Embryonic facial prominence (tissue), 1 donor: ENCODE data around the gene SLC4A1.

ENCODE experiments used
- DNase-seq: peaks from one replicate; pipeline ENCODE4 v3.0.0-alpha.2; 2016; ENCODE audit errors: extremely low spot score

The SLC4A1 gene

DNA sequence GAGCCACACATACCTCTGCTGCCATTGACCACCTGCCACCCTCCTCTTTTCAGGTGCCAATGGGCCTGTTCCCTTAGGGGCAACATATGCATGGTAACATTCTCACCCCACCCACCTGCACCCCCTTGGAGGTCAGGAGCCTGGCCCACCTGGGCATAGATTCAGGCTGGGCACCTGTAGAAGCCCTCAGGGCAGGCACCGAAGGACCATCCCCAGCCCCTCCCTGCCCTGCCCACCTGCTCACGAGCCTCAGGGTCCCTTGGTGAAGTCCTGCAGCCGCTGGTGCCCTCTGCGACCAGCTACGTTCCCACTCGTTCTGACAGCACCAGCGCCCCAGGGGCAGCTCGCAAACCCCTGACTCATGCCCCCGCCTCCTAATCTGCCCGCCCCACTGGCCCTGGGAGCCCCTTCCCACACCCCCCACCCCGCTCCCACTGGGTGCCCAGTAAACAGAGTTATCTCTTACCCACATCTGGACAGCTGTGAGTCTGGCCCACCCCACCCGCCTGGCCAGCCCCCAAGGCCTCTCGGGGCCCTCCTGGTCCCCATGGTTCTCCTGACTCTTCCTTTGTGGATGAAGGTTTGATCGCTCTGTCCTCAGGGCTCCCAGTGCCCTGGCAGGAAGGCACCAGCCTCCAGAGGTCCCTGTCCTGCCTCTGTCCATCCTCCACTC, at the start of gene SLC4A1:
TSS of gene SLC4A1 (minus strand) at position 318 of the 673 bp plus-strand sequence. CDS start 5,269 bp downstream, outside the sequence.
- DNase-seq, result no peak

GRCh38 chr17:44317545-44317944, 49.6 kb upstream of the SLC4A1 start:
- no peak for DNase-seq

DNA sequence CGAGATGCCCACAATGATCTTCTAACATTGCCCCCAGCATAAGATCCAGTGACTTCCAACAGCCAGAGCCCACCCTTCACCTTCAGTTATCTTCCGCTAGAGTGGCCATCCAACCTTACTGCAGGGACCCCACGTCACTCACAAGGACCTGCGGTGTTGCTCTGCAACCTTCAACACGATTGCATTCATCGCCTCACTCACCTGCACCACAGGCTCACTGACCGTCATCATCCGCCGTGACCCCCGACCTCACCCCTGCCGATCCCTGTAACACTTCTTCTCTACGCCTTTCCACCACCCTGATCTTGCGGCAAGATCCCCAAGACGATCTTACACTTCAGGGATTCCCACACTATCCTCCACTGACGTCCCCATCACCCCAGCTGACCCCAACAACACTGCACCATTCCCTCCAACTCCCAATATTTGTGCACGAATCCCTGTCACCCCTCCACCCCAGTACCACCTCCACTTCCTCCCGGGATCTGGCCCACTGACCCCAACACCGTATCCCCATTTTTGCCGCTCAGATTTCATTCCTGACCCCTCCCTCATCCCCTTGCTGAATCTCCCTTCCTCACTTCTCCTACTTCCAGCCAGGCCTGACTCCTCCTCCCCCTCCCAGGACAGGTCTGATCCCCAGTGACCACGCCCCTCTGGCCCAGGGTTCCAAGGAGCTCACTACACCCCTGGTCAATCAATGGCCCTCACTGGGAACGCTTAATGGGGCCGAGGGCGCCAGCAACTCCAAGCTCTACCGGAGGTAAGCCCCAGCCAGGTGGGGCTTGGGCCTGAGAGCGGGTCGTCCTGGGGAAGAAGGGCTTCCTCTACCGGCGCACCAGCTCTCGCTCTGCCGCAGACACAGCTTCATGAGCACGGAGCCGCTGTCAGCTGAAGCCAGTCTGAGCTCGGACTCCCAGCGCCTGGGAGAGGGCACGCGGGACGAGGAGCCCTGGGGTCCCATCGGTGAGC, 48.1 kb upstream of the SLC4A1 start:
- no peak for DNase-seq

GRCh38 chr17:44314869-44315661, 47.1 kb upstream of the SLC4A1 start:
- DNase-seq, result no peak

- no peak for DNase-seq
Observed at GRCh38 chr17:44314524-44314868, 46.6 kb upstream of the SLC4A1 start.

DNA sequence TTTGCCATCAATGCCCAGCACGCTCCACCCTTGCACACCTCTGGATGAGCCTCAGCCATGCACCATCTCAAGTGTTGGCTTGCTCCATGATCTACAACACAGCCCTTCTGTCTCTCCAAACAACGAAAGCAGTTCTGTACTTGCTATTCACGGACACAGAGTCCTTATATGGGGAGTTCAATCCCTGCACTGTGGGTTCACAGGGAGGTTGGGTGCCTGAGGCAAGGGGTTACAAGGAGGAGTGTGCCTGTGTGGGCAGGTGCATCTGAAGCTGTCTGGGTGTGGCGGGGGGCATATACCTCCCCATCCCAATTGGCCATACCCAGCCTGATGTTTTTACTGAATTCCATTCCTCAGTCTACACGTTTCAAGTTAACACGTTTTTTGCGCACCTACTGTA, 46.1 kb upstream of the SLC4A1 start:
- no peak for DNase-seq

DNA sequence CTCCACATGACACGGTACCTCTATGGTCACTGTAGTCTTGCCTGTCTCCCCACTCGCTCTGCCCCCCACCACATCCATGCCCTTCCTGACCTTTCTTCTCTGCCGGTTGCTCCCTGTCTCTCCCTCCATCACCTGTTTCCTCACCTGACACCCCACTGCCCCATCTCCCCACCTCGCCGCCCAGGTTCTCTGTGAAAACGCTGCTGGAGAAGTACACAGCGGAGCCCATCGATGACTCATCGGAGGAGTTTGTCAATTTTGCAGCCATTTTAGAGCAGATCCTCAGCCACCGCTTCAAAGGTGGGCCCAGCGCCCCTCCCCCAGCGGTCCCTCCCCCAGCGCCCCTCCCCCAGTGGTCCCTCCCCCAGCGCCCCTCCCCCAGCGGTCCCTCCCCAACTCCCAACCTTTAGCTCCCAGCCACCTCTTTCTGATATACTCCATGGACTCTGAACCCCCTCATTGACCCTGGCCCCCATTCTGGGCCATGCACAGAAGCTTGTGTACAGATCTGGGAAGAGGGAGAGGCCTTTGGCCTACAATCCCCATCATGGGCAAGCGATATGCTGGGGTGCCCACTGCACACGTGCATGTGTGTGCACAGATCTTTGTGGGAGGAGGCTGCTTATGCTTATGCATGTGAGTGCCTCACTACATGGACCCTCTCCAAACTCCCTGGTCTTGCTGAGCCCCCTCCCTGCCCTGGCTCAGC, 44.6 kb upstream of the SLC4A1 start:
- no peak for DNase-seq

- DNase-seq, result no peak
Observed at GRCh38 chr17:44311562-44312181, 43.7 kb upstream of the SLC4A1 start.

DNA sequence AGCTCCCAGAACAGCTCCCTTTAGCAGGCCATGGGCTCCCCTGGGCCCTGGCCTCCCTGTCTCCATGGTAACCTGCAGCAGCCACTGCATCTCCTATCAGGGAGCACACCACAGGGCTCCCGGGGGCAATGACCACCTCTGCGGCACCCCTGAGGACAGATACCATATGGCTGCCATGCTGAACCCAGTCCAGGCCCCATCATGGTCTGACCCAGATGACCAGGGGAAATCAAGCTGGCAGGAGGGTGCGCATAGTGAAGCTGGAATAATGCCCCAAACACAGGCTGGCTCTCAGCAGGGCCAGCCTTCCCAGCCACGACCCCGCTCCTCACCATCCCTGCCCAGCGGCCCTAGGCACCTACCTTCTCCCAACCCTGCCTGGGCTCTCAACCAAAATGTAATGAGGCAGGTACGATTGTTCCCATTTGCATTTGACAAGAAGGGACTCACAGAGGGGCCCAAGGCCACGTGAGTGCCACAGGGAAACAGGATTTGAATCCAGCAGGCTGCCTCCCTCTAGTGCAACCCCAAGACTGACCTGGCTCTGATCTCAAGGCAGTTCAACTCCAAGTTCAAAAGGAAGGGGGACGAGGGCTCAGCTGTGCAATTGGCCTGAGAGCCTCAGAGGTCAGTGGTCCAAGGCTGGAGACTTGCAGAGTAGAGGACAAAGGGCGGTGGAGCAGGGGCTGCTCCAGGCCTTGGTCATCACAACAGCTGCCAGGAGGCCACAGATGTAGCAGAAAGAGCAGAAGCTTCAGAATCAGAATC, 42.9 kb upstream of the SLC4A1 start:
- no peak for DNase-seq

GRCh38 chr17:44310188-44310587, 42.3 kb upstream of the SLC4A1 start:
- DNase-seq, result no peak

- DNase-seq, result no peak
Observed at GRCh38 chr17:44309472-44309871, 41.5 kb upstream of the SLC4A1 start.

DNA sequence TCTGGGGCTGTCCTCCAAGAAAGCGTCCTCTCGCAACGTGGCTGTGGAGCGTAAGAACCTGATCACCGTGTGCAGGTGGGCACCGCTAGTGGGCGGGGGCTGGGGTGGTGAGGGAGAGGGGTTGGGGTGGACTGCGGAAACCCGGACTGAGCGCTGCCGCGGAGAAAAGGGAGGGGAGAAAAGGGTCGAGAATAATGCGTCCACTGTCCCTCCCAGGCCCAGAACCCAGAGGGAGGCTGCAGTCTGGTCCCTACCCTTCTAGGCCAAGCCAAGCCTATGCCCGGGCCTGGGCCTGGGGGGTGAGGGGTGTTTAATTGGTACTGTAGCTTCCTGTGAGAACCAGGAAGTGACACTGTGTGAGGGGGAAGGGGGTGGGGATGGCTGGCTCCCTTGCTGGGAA, 40.9 kb upstream of the SLC4A1 start:
- DNase-seq, result no peak

GRCh38 chr17:44308320-44308818, 40.4 kb upstream of the SLC4A1 start, which contains the start of gene RUNDC3A:
Gene RUNDC3A, plus strand, starts transcription at chr17:44308601. Its CDS starts 232 bp downstream, at chr17:44308833.
- DNase-seq, result peak; percentile 80

GRCh38 chr17:44307387-44308186, 39.7 kb upstream of the SLC4A1 start:
- DNase-seq, result no peak

DNA sequence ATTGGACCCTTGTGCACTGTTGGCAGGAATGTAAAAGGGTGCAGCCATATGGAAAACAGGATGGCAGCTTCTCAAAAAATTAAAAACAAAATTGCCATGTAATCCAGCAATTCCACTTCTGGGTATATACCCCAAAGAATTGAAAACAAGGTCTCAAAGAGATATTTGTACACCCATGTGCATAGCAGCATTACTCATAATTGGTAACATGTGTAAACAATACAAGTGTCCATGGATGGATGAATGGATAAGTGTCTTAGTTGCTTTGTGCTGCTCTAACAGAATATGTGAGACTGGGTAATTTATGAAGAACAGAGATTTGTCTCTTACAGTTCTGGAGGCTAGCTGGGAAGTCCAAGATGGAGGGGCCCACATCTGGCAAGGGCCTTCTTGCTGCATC, 36.7 kb upstream of the SLC4A1 start:
- no peak for DNase-seq

DNA sequence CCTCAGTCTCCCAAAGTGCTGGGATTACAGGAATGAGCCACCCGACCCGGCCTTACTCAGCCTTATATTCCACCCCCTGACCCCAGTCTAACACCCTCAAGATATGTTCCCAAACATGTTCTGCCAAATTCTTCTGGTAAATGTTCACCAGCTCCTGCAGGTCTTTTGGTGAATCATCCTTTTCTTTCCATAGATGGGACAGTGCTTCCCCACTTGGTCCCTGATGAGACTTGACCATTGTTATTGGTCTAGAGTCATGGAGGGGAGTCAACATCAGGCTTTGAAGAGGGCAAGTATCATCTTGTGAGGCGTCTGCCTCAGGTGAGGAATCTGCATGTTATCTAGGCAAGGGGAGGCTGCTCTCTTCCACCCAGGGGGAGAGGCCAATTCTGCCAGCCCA, 30.0 kb upstream of the SLC4A1 start:
- DNase-seq, result no peak

GRCh38 chr17:44293509-44294226, 25.7 kb upstream of the SLC4A1 start:
- DNase-seq, result no peak

DNA sequence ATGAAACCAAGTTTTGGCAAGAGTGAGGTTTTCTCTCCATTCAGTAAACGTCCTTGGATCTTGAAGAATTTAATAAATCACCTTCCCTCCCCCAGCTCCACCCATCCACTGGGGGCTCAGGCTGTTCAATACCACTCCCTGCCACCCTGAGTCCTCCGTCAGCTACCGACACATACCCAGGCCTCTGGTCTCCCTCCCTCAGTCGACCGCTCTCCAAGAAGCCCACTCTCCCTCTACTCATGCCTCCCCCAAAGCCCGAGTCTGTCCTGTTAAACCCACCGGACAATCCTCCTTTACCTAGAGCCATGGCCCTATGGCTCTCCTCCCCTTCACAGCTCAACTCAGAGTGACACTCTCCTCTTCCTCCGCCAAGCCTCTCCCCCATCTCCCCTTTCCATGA, 19.7 kb upstream of the SLC4A1 start:
- no peak for DNase-seq

DNA sequence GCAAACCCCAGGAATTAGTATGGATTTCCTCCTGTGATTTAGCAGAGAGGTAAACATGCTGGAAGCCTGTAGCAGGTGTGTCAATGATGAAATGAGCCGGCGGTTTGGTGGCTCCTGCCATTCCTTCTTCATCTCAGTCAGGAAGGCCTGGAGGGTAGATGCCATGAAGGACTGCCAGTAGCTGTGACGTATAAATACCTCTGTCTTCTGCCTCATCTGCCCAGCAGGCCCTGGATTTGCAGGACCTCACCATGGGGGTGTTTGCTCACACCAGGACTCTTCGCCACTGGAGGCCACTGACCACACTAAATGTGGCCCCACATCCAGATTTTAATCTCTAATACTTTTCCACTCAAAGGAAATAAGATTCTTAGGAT, 16.1 kb upstream of the SLC4A1 start:
- DNase-seq, result no peak
